GM19239 (cell line): Measurements from ENCODE around the gene SLC38A10.
"Not testable (repeated sequence)": the region's sequence is repeated elsewhere in the genome, so short reads cannot be mapped to it uniquely, and the experiment has no call there.

ENCODE experiments used
- DNase-seq: peaks from one replicate; pipeline ENCODE4 v3.0.0; 2011; ENCODE audit warnings: low spot score; ENCODE audit not compliant: insufficient read length
- FAIRE-seq: peaks from 2 replicates; lab custom pipeline; 2011; peaks lifted over from hg19 to GRCh38; lab: Jason Lieb, UNC

SLC38A10 gene

DNA sequence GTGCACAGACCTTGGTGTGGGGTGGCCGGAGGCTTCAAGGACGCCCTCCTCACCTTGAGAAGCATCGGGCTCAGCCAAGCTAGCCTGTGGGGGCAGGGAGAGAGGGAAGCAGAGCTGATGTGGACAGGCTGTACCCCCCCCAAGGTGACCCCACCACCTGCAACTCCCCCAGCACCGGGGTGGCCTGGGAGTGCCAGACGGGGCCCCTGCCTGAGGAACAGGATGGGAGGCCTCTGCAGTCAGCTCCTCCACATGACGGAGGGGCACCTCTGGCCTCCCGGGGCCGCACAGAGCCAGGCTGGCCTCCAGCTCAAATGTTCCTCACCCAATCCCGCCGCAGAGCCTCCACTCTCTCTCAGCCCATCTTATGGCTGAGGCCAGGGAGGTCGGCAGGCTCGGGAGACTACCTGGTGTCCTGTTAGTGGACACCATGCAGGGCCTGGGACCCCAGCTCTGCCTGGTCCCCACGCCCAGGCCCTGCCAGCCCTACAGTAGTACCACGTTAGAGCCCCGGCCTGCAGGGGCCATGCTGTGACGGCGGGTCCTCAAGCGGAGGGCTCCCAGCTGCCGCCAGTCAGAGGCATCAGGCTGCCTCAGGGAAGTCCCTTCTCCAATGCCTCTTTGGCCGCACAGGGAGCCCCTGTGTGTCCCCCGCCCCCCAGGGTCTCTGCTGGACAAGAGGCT is 19.4 kb upstream of the SLC38A10 start:
- FAIRE-seq (no peak), DNase-seq (no peak)

DNA sequence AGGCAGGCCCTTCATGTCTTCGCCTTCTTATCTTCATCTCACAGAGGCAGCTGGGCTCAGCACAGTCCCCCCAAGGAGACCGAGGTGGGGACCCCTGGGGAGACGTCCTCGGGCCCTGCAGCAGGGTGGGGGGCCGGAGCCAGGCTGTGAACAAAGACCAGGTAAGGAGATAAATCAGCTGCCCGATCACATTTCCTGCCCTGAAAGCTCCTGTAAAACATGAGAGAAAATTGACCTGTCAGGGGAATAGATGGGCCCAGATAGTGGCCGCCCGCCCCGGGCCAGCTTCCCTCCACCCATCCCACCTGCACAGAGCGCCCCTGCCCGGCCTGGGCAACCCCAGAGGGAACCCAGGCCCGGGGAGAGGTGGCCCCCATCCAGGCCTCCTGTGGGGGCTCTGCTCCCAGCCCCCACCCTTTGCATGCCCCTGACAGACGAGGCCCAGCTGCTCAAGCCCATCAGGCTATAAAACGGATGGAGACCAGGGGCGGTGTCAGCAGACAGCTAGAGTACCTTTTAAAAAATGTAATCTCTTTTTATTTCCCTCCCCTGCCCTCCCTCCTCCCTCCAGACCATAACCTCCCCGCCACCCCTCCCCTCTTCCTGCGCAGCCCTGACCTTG is 18.8 kb upstream of the SLC38A10 start:
- no peak for FAIRE-seq
- no peak for DNase-seq

DNA sequence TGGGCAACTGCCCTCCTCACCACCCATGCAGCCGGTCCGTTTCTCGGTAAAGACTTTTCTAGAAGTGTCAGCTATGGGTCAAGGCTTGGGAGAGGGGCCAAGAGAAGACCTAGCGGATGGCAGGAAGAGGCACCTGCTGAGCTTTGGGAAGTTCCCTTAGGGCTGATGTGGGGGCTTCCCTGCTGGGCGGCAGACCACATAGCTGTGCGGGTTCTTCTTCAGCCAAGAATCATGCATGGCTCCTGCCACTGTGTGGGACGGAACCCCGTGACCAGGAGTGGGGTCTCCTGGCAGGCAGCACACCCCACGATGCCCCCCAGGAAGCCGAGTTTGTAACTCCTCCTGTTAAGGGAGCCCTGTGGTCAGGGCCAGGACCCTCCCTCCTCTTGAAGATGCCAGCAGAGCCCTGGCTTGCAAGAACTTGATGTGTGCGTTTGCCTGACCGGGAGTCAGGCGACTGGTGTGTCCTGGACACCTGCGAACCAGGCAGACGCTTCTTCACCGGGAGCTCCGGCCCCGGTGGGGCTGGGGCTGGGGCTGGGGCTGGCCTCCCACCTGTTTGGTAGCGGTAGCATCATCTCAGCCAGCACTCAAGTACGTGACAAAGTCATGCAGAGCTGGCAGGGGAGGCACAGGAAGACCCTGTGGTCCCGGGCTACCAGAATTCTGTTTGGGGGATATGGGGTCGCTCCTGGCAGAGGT is 17.7 kb upstream of the SLC38A10 start:
- DNase-seq (no peak), FAIRE-seq (no peak)

DNA sequence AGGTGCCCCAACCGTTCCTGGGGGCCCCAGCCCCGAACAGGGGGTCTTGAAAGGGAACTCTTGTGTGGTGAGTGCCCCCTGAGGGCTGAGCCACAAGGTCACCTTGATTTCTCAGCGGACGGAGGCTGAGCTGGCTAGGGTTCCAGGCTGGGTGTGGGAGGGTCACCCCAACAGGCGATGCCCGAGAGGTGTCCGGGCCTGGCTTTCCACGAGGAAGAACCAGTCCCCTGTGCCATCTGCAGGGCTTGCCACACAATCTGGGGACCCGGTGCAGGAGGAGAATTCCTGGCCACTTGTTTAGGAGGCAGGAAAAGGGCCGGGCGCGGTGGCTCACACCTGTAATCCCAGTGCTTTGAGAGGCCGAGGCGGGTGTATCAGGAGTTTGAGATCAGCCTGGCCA is 16.8 kb upstream of the SLC38A10 start:
- DNase-seq = no peak
- FAIRE-seq = no peak

DNA sequence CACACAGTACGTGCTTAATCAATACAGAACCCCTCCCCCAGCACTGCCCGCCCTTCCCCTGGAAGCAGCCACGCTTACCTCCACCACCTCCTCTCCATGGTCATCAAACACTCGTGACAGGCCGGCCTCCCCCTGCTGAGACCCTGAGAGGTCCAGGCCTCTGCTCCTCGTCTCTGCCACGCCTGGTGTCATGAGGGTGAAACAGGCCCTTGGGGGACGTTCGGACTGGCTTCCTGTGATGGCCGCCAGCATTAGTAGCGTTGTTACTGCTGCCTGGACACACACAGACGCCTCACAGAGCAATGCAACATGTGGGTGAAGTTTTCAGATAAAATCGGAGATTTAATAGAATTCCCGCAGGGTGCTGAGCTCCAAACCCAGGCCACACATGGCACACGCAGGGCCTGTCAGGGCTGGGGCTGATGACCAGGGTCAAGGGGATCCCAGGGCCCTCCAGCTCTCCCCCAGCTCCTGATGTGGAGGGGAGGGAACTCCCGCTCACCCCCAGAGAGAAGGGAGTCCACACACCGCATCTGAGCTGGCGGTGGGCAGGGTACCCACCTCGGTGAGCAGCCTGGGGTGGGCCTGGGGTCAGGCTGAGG is 15.9 kb upstream of the SLC38A10 start:
- FAIRE-seq (no peak), DNase-seq (no peak)

DNA sequence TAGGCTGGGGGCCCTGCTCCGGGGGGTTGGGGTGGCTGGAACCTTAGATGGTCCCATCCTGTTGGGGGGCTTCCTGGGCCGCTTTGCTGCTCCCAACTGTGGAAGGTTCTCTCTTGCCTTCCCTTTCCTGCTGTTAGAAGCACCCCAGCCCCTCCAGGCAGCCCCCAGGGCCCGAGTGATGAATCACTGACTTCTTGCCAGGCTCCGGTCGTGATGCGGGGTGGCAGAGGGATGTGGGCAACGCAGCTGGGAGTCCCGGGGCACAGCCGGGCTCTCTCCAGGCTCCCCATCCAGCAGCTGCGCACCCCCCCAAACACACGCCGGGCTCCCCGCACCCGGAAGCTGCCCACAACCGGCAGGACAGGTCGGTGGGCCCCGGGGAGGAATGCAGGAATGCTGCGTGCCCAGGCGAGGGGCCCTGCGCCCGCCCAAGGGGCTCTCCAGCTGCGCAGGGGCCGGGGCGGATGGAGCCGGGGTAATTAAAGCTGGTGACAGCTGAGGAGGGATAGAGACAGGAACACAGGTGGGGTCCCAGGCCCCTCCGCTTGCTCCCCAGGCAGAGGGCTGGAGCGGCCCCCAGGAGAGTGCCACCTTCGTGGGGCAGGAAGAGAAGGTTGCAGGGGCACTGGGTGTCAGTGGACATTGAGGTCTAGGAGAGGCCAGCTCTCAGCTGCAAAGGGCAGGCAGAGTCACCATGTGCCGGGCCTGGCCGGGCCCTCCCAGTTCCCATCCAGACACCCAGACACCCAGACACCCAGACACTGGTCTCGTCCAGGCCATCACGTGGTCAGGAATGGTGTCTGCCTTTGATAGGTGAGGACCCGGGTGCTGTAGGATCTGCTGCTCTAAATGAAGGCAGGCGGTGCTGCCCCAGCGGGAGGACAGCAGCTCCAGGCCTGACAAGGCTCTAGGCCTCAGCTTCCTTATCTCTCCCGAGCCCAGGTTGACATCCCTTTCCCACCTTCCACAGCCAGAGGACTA is 15.0 kb upstream of the SLC38A10 start:
- no peak for FAIRE-seq
- no peak for DNase-seq

DNA sequence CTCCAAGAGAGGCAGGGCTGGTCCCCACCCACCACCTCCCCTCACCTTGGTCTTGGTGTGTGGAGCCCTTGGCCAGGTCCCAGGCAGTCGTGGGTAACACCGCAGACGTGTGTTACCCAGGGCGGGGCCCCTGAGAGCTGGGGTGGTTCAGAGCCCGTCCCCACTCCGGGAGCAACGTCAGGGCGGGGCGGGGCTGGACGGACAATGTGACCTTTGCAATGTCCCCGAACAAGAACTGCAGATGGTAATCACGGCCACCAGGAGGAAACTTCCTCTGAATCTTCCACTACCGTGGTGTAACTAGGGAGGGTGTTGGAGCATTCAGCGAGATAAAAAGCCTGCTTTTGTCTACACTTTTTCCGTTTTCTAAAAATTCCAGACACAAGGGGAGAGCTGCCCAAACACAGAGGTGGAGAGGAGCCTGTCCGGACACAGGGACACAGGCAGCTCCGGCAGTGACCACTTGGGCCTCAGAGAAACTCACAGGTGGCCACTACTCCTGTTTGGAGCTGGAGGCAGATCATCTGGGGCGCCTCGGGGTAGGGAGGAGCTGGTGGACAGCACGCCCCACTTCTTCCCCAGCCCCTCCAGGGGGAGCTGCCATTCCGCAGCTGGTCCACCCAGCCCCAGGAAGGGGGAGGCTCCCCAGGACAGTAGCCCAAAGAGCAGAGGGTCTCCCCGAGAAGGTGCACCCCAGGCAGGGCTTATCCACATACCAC is 14.2 kb upstream of the SLC38A10 start:
- DNase-seq (peak; percentile 71), FAIRE-seq (no peak)

DNA sequence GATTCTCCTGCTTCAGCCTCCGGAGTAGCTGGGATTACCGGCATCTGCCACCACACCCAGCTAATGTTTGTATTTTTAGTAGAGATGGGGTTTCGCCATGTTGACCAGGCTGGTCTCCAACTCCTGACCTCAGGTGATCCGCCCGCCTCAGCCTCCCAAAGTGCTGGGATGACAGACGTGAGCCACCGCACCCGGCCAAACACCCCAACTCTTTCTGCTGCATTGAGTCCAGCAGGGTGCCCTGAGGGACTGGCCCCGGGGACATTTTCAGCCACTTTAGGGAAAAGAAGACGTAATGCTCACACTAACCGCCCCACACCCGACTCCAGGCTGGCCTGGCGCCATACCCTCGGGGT is 13.7 kb upstream of the SLC38A10 start:
- DNase-seq, FAIRE-seq: not testable (repeated sequence)

DNA sequence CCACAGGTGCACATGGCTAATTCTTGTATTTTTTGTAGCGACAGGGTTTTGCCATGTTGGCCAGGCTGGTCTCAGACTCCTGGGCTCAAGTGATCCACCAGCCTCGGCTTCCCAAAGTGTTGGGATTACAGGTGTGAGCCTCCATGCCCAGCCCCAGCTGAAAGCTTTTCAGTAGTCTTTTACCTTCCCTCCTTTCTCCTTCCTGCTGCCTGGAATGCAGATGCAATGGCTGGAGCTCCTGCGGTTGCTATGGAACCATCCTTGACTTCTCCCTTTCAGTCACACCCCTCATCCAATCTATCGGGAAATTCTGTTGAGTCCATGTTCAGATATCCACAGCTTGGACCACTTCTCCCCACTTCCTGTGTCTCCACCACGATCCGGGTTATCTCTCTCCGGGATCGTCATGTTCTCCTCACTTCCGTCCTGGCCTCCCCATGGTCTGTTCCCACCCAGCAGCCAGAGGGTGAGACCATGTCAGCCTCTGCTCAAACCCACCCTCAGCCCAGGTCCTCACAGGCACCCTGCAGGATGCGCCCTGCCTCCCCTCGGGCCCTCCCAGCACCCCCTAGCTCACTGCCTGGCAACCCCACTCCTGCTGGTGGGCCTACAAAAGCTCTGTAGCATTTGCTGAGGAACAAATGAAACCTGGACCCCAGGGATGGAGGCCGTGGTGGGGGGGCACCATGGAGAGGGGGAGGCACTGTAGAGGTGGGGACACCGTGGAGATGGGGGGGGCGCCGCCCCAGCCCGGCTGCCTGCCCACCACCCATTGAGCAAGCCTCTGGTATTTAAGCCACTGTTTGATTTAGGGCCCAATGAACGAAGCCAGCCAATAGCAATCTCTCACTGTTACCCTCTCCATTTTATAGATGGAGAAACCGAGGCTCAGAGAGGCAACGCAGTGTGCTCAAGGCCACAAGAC is 12.8 kb upstream of the SLC38A10 start:
- DNase-seq (no peak), FAIRE-seq (no peak)

DNA sequence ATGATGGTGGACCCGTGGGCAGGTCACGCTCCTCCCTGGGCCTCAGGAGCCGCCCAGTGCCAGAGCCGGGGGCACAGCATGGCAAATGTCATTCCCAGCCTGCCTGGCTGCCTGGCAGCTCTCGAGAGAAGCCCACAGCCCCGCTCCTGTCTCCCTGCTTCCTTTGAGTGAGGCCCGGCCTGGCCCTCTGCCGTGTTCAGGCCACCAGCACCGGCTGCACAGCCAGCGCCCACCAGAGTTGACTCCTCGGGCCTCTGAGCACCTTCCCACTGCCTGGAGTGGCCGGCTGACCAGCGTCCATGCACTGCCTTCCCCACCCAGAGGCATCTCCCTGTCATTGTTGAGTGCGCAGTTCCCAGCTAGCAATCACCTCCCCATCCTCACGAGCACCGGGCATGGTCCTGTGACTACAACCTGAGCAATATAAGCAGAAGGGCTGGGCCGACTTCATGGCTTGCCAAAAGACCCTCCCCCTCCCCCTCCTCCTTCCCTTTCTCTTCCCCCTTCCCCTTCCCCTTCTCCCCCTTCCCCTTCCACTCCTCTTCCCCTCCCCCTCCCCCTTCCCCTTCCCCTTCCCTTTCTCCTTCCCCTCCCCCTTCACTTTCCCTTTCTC is 11.9 kb upstream of the SLC38A10 start:
- DNase-seq = no peak
- FAIRE-seq = no peak

DNA sequence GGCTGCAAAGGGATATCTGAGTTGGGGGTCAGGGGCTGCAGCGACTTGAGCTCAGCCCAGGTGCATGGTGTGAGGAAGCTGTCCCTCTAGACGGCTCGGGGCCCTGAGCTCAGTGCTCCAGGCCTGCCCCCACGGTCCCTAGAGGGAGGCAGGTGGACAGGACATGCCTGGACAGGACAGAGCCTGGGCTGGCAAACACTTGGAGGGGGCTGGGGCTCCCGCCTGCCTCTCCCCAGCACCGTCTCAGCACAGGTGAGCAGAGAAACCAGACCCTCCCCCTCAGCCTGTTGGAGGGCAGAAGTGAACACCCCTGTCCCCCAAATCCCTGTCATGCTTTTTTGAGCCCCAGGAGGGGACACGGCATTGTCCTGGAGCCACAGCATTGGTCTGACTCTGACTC is 11.4 kb upstream of the SLC38A10 start:
- FAIRE-seq = no peak

DNA sequence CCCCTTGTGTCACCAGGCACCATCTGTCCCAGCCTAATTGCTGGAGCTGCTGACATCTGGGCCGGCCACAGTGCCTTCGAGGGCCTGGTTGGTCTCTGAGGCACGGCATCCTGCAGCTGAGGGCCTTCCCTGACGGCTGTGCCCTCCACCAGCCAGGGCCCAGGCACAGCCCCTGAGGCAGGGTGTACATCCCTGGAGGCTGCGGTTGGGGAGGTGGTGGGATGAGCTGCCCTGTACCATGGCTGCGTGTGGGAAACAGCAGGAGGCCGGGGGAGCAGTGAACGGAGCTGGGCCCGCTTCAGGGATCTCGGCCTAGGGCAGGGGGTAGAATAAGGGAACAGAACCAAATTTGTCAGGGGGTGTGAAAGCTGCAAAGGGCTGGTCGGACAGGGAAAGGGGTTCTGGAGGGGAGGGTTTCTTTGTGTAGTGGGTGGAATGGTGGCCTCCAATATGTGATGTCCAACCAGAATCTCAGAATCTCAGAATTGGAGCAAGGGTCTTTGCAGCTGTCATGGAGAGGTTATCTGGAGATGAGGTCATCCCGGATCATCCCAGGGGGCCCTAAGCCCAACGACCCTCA is 10.0 kb upstream of the SLC38A10 start:
- FAIRE-seq (no peak), DNase-seq (no peak)

More for the DNA sequence above, 11.4 kb upstream of the SLC38A10 start:
- no peak for DNase-seq

DNA sequence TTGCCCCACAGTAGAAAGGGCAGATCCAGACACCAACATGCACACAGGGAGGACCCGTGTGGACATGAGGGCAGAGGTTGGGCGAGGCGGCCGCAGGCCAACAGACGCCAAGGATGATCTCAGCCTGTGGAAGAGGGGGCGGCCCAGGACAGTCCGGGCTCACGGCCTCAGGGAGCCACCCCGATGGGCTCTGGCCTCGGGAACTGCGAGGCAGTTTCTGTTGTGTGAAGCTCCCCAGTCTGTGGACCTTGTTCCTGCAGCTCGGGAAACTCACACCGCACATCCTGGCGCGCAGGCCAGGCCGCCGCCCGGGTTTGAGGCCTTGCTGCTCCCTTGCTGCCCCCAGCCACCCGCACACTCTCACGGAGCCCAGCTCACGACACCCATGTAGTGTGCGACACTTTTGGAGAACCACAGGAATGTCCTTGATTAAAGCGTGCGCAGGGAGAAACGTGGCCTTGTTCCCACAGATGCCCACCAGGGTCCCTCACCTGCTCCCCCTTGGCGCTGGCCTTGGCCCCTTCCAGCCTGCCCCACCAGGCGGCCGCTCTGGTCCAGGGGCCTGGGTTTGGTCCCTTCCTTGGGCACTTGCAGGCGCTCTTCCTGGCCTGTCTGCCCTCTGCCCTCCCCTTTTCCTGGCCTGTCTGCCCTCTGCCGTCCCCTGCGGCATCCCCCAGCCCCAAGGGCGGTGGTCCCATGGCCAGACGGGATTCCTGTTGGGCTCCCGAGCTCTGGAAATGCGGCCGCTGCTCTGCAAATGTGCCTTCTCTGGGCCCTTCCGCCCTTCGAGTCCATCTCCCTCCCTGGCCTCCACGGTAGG is 9.3 kb upstream of the SLC38A10 start:
- no peak for FAIRE-seq

DNA sequence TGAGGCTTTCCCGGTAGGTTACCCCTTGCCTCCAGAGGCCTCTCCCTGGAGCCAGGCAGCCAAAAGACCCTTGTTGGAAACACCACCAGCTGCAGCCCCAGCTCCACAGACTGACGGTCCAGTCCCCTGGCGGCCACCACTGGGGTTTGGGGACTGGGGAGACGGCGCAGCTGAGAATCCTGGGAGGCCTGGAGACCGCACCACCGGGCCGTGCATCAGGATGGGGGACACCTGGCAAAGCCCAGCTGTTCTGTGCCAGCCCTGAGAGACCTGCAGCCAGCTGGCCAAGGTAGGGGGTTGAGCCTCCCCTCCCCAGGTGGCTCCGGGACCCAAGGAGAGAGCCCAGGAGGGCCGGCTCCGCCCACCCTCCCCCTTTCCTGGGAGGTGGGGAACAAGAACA is 8.3 kb upstream of the SLC38A10 start:
- DNase-seq (no peak), FAIRE-seq (no peak)

More for the DNA sequence above, 9.3 kb upstream of the SLC38A10 start:
- DNase-seq = no peak

DNA sequence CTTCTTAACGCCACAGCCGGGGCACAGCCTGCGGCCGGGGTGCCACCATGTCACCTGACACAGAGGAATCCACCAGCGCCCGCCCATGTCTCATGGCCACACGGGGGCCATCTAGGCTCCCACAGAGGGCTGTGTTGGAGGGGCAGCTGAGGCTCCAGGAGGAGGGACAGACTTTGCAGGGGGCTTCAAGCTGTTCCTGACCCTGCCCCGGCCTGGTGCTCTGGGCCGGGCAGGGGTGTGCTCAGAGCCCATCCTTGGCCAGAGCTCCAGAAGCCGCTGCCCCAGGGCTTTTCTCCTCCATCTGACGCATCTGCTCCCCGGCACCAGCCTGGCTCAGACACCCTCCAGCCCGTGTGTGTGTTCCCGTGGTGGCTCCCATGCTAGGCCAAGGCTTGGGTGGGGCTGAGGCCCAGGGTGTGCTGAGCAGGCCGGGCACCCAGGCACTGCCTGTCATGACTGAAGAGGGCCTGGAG is 7.8 kb upstream of the SLC38A10 start:
- FAIRE-seq (no peak), DNase-seq (no peak)

DNA sequence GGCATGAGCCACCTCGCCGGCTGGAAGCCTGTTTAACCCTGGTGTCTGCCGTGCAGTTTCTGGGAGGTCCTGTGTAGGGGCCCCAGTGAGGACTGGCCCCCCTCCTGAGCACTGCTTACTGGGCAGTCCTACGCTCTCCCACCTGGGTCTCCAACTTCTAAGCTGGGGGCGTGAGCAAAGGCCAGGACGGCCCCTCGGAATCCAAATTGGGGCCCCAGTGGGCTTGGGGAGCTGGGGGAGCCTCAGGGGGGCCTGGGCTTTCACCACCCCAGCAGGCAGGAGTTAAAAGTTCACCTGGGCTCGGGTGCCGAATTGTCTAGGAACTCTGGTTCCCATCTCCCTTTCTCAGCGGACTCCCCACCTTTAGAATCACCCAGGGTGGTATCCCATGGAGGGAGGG is 7.2 kb upstream of the SLC38A10 start:
- FAIRE-seq = no peak
- DNase-seq = no peak
